ENCODE results near the gene REXO4. TPM values are rescaled to one million over a fixed set of nuclear protein-coding genes. Genes with fewer than 3 reads are reported as not detected.

Gene REXO4
- polyA plus RNA-seq, 1 donor (not counting 4 experiments of a cell fraction or from before 2014, with no cell fraction given) = 21.5 TPM

GRCh38 chr9:133437753-133438531, 20.1 kb upstream of the REXO4 start:
- TF ChIP-seq CTCF (optimal IDR thresholded peaks at IDR 0.05 in 1 of 3, IDR thresholded peaks at IDR 0.05 in 1 of 3, conservative IDR thresholded peaks at IDR 0.05 in 1 of 3; ENCODE audit: extremely low read depth in 1 of 3, insufficient read depth in 2 of 3, low read length in 3 of 3) = peak; percentile 39 to 67 (median 60)
- TF ChIP-seq EZH2 (IDR thresholded peaks at IDR 0.05; ENCODE audit: low read length) = no peak
- Histone ChIP-seq H3K9ac (ENCODE audit: control insufficient read depth, extremely low read depth, insufficient read depth, low read length) (no peak overlapping the region), H3K4me3 (ENCODE audit: control insufficient read depth in 2 of 3, extremely low read depth in 1 of 3, insufficient read depth in 2 of 3, low read depth in 1 of 3, low read length in 3 of 3) (no peak overlapping the region), H3K27ac (ENCODE audit: control insufficient read depth, insufficient read depth, low read length) (no peak overlapping the region), H4K20me1 (ENCODE audit: control insufficient read depth, extremely low read depth, insufficient read depth, low read length) (no peaks in the 10 kb centered on the region), H3K9me1 (ENCODE audit: control insufficient read depth, extremely low read depth, insufficient read depth, low read length) (no peaks in the 10 kb centered on the region), H3K36me3 (ENCODE audit: control insufficient read depth in 2 of 2, extremely low read depth in 1 of 2, insufficient read depth in 2 of 2, low read length in 2 of 2) (no peaks in the 10 kb centered on the region), H3K9me3 (ENCODE audit: control insufficient read depth, low read depth, low read length) (no peaks in the 10 kb centered on the region), H3K27me3 (ENCODE audit: control insufficient read depth, extremely low read depth, insufficient read depth, low read length) (no peaks in the 10 kb centered on the region), H3K79me2 (ENCODE audit: control insufficient read depth, insufficient read depth, low read length) (no peaks in the 10 kb centered on the region), H2AFZ (ENCODE audit: control insufficient read depth, low read length) (no peak overlapping the region), H3K4me2 (ENCODE audit: control insufficient read depth, extremely low read depth, insufficient read depth, low read depth, low read length) (no peak overlapping the region), H3K4me1 (ENCODE audit: control insufficient read depth, extremely low read depth, insufficient read depth, low read length) (peaks cover 4% of the 10 kb centered on the region)
- FAIRE-seq (no peak), DNase-seq (ENCODE audit: low read depth, low spot score) (no peak)
- dilution Hi-C loops (cut with MboI; ENCODE audit: extremely low pct_ligation_motif_present, low sequenced_read_pairs) = no loop called here

GRCh38 chr9:133436681-133437080, 18.9 kb upstream of the REXO4 start:
- no peak overlapping the region for H2AFZ ChIP-seq (ENCODE audit: control insufficient read depth, low read length)
- no peak overlapping the region for H3K4me2 ChIP-seq (ENCODE audit: control insufficient read depth, extremely low read depth, insufficient read depth, low read depth, low read length)
- no peak for FAIRE-seq
- no peak overlapping the region for H3K4me3 ChIP-seq (ENCODE audit: control insufficient read depth in 2 of 3, extremely low read depth in 1 of 3, insufficient read depth in 2 of 3, low read depth in 1 of 3, low read length in 3 of 3)
- TF ChIP-seq EZH2 (IDR thresholded peaks at IDR 0.05; ENCODE audit: low read length) = no peak
- TF ChIP-seq CTCF (optimal IDR thresholded peaks at IDR 0.05 in 1 of 3, IDR thresholded peaks at IDR 0.05 in 1 of 3, conservative IDR thresholded peaks at IDR 0.05 in 1 of 3; ENCODE audit: extremely low read depth in 1 of 3, insufficient read depth in 2 of 3, low read length in 3 of 3) = no peak
- no peak for DNase-seq (ENCODE audit: low read depth, low spot score)
- no peaks in the 10 kb centered on the region for H3K27me3 ChIP-seq (ENCODE audit: control insufficient read depth, extremely low read depth, insufficient read depth, low read length)
- H3K79me2 ChIP-seq (ENCODE audit: control insufficient read depth, insufficient read depth, low read length) = no peaks in the 10 kb centered on the region
- no peak overlapping the region for H3K9ac ChIP-seq (ENCODE audit: control insufficient read depth, extremely low read depth, insufficient read depth, low read length)
- H3K9me1 ChIP-seq (ENCODE audit: control insufficient read depth, extremely low read depth, insufficient read depth, low read length) = no peaks in the 10 kb centered on the region
- no peaks in the 10 kb centered on the region for H4K20me1 ChIP-seq (ENCODE audit: control insufficient read depth, extremely low read depth, insufficient read depth, low read length)
- H3K27ac ChIP-seq (ENCODE audit: control insufficient read depth, insufficient read depth, low read length) = no peak overlapping the region
- no peaks in the 10 kb centered on the region for H3K9me3 ChIP-seq (ENCODE audit: control insufficient read depth, low read depth, low read length)
- peaks cover 4% of the 10 kb centered on the region for H3K4me1 ChIP-seq (ENCODE audit: control insufficient read depth, extremely low read depth, insufficient read depth, low read length)
- dilution Hi-C loops (cut with MboI; ENCODE audit: extremely low pct_ligation_motif_present, low sequenced_read_pairs) = no loop called here
- no peaks in the 10 kb centered on the region for H3K36me3 ChIP-seq (ENCODE audit: control insufficient read depth in 2 of 2, extremely low read depth in 1 of 2, insufficient read depth in 2 of 2, low read length in 2 of 2)
